Activated B cell treated with CpG ODN at 0.5 μM for 24 hours (primary cell): ENCODE results near the gene TMEM45A. TPM values are rescaled to one million over a fixed set of nuclear protein-coding genes. Genes with fewer than 3 reads are reported as not detected.

Experiments
- ATAC-seq: fragments of 200-7000 bp; cut with Tn5 transposase; one replicate; pipeline ENCODE4 v1.10.0; 2021; ENCODE audit warnings: low read depth, mild to moderate bottlenecking, moderate library complexity
- CTCF ChIA-PET: fragments of 350-600 bp; sonication (Branson Sonifier 250); formaldehyde crosslinking; loops from one replicate; lab custom pipeline; 2021; ENCODE audit warnings: antibody characterized with exemption; lab: Charles Lee
- POLR2A ChIA-PET: fragments of 350-600 bp; sonication (Branson Sonifier 250); formaldehyde crosslinking; loops from one replicate; lab custom pipeline; 2021; ENCODE audit warnings: antibody characterized with exemption; lab: Charles Lee
- DNase-seq: peaks from one replicate; pipeline ENCODE4 v3.0.0; 2022
- H3K27ac Mint-ChIP-seq: one replicate; pipeline ENCODE4 v1.8.0; 2020; ENCODE audit warnings: mixed read lengths
- H3K27me3 Mint-ChIP-seq: one replicate; pipeline ENCODE4 v1.8.0; 2021; ENCODE audit warnings: mixed read lengths
- H3K36me3 Mint-ChIP-seq: one replicate; pipeline ENCODE4 v1.8.0; 2021; ENCODE audit warnings: low read depth, mixed read lengths
- H3K4me1 Mint-ChIP-seq: one replicate; pipeline ENCODE4 v1.8.0; 2021; ENCODE audit warnings: mixed read lengths
- H3K4me3 Mint-ChIP-seq: one replicate; pipeline ENCODE4 v1.8.0; 2020; ENCODE audit warnings: mild to moderate bottlenecking, mixed read lengths
- H3K9me3 Mint-ChIP-seq: one replicate; pipeline ENCODE4 v1.8.0; 2020; ENCODE audit warnings: mixed read lengths
- intact Hi-C: fragments of 100-400 bp; cut with micrococcal nuclease; formaldehyde crosslinking; loops from one replicate; pipeline ENCODE4 v1.15.1; 2024
- total RNA-seq: library from RNA; stranded (reverse); gene quantifications from 2 replicates; pipeline ENCODE4 v1.2.3, GENCODE V29; 2022
- TF ChIP-seq, protein P1 (sequence below): fragments of 200-600 bp; IDR thresholded peaks from one replicate; pipeline ENCODE4 v1.8.0; 2022; ENCODE audit warnings: antibody characterized with exemption, mild to moderate bottlenecking

Gene TMEM45A
- total RNA-seq, 1 donor from 2014 or later, result 0.13 TPM

DNA sequence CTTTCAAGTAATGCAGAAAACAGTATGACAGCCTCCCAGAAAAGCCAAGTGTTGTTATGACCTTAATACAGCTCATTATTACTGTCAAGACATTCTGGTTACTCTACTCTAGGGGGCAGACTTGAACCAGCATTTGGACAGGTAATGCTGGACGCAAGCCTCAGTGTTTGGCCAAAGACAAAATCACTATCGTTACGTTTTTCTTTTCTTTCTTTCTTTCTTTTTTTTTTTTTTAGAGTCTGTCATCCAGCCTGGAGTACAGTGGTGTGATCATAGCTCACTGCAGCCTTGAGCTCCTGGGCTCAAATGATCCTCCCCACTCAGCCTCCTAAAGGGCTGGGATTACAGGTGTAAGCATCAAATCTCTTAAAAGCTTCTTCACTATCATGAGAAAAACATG, 29.4 kb upstream of the TMEM45A start:
- intact Hi-C loops, result loop anchor here (1.0 to 10.0 kb wide), 5 partner anchors 127 to 1174 kb away; no protein-coding TSS in a partner anchor
- H3K4me1 Mint-ChIP-seq, result no peaks in the 10 kb centered on the region
- CTCF ChIA-PET, result interaction anchor here (0.8 to 1.6 kb wide), 5 partner anchors 21 to 919 kb away, joined by 3 to 9 read pairs (median 4); no protein-coding TSS in a partner anchor
- H3K27me3 Mint-ChIP-seq, result peaks cover 3% of the 10 kb centered on the region
- DNase-seq (no peak), ATAC-seq (no peak)
- POLR2A ChIA-PET, result no interaction called here
- TF ChIP-seq, protein P1, sequence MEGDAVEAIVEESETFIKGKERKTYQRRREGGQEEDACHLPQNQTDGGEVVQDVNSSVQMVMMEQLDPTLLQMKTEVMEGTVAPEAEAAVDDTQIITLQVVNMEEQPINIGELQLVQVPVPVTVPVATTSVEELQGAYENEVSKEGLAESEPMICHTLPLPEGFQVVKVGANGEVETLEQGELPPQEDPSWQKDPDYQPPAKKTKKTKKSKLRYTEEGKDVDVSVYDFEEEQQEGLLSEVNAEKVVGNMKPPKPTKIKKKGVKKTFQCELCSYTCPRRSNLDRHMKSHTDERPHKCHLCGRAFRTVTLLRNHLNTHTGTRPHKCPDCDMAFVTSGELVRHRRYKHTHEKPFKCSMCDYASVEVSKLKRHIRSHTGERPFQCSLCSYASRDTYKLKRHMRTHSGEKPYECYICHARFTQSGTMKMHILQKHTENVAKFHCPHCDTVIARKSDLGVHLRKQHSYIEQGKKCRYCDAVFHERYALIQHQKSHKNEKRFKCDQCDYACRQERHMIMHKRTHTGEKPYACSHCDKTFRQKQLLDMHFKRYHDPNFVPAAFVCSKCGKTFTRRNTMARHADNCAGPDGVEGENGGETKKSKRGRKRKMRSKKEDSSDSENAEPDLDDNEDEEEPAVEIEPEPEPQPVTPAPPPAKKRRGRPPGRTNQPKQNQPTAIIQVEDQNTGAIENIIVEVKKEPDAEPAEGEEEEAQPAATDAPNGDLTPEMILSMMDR, result no peak
- H3K36me3 Mint-ChIP-seq, result no peaks in the 10 kb centered on the region
- no peak overlapping the region for H3K27ac Mint-ChIP-seq
- peaks cover 3% of the 10 kb centered on the region for H3K9me3 Mint-ChIP-seq
- H3K4me3 Mint-ChIP-seq, result no peak overlapping the region

- H3K27me3 Mint-ChIP-seq, result peaks cover 3% of the 10 kb centered on the region
- TF ChIP-seq, protein P1, result no peak
- H3K4me3 Mint-ChIP-seq, result no peak overlapping the region
- no peaks in the 10 kb centered on the region for H3K4me1 Mint-ChIP-seq
- ATAC-seq, result no peak
- POLR2A ChIA-PET, result no interaction called here
- CTCF ChIA-PET, result interaction anchor here (0.9 to 1.6 kb wide), 4 partner anchors 21 to 918 kb away, joined by 3 to 9 read pairs (median 5); no protein-coding TSS in a partner anchor
- no peaks in the 10 kb centered on the region for H3K36me3 Mint-ChIP-seq
- no peak for DNase-seq
- intact Hi-C loops, result loop anchor here (1.0 to 10.0 kb wide), 6 partner anchors 127 to 1174 kb away; no protein-coding TSS in a partner anchor
- peaks cover 3% of the 10 kb centered on the region for H3K9me3 Mint-ChIP-seq
- no peak overlapping the region for H3K27ac Mint-ChIP-seq
Measured at GRCh38 chr3:100463646-100464155, 28.7 kb upstream of the TMEM45A start.

DNA sequence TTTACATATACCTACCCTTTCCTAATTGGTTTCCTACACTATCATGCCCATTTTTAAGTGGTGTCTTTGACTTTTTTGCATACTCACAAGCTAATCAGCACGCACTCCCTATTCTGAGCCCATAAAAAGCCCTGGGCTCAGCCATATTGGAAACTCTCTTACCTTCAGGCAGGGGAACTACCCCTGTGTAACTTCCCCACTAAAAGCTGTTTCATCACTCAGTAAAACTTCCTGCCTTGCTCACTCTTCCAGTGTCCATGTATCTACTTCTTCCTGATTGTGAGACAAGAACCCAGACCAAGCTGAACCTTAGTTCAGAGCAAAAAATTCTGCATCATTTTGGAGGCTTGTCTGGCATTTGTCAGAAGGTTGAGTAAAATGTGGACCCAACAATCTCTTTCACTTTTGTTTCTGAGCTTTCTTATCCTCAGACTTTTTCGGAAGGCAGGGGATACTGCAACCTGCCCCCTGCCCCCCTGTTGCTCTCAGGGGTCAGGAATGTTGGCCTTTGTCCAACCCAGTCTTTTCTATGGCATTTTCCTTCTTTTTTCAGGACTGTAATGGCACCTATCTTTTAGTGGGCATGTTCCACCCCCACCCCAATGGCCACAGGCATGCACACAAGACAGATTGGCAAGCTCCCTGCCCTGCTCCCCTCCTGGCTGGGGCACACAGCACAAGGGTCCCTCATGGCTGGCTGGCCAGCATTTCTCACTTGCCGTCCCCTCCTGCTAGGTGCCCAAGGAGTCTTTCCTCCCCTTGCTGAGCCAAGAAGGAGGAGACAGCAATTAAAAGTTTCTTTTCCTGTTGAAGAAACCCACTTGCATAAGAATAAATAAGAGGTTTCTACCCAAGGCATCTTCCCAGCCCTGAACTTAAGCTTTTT, 26.3 kb upstream of the TMEM45A start:
- intact Hi-C loops, result loop anchor here (10.0 kb wide), 1 partner anchor 279 kb away; no protein-coding TSS in a partner anchor
- Mint-ChIP-seq H3K4me1 (no peaks in the 10 kb centered on the region), H3K36me3 (no peaks in the 10 kb centered on the region), H3K27ac (no peak overlapping the region), H3K4me3 (no peak overlapping the region), H3K27me3 (peaks cover 3% of the 10 kb centered on the region), H3K9me3 (peaks cover 9% of the 10 kb centered on the region)
- no peak for DNase-seq
- POLR2A ChIA-PET, result no interaction called here
- ATAC-seq, result no peak
- CTCF ChIA-PET, result no interaction called here
- TF ChIP-seq, protein P1, result no peak

DNA sequence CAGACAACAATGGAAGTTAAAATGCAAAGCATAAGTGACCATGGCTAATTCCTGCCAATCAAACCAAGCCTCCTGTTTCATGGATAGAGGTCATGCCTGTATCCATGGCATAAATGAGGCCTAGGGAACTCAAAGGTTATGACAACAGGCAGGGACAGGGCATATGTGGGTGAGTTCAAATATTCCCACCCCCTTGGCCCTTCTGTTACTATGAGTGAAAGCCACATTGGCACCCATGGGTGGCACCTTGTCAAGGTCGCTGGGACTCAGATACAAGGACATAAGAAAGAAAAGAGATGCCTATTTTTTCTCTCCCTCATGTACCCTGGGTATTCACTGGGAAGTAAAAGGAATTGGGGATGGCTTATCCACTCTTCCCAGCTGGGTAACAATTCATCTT, 25.3 kb upstream of the TMEM45A start:
- Mint-ChIP-seq H3K36me3 (no peaks in the 10 kb centered on the region), H3K4me3 (no peak overlapping the region), H3K27me3 (peaks cover 3% of the 10 kb centered on the region), H3K27ac (no peak overlapping the region), H3K9me3 (peaks cover 9% of the 10 kb centered on the region), H3K4me1 (no peaks in the 10 kb centered on the region)
- TF ChIP-seq, protein P1, result no peak
- DNase-seq (no peak), ATAC-seq (no peak)
- POLR2A ChIA-PET, result no interaction called here
- CTCF ChIA-PET, result no interaction called here
- intact Hi-C loops, result loop anchor here (10.0 kb wide), 1 partner anchor 278 kb away; no protein-coding TSS in a partner anchor

DNA sequence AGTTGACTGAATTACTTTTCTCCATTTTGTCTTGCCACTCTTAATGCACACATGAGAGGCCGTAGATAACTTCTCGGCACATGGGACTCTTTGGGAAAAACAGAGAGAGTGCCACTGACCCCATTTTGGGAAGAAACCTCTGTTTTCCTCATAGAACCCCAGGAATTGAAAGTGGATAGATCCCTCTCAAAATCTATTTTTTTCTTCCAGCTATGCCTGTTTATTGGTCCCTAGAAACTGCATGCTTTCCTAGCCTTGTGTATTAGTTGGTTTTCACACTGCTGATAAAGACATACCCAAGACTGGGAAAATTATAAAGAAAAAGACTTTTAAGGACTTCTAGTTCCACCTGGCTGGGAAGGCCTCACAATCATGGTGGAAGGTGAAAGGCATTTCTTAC, 23.7 kb upstream of the TMEM45A start:
- POLR2A ChIA-PET, result no interaction called here
- ATAC-seq (no peak), DNase-seq (no peak)
- Mint-ChIP-seq H3K27me3 (peaks cover under 1% of the 10 kb centered on the region), H3K4me3 (no peak overlapping the region), H3K36me3 (no peaks in the 10 kb centered on the region), H3K4me1 (no peaks in the 10 kb centered on the region), H3K27ac (no peak overlapping the region), H3K9me3 (peaks cover 9% of the 10 kb centered on the region)
- TF ChIP-seq, protein P1, result no peak
- intact Hi-C loops, result loop anchor here (10.0 kb wide), 1 partner anchor 276 kb away; no protein-coding TSS in a partner anchor
- CTCF ChIA-PET, result no interaction called here
